ENCODE results near the gene HIF1AN. TPM values are rescaled to one million over a fixed set of nuclear protein-coding genes. Genes with fewer than 3 reads are reported as not detected.

Gene HIF1AN
- total RNA-seq, 4 donors from 2014 or later, result 17.7 to 25.7 (median 21.8) TPM

DNA sequence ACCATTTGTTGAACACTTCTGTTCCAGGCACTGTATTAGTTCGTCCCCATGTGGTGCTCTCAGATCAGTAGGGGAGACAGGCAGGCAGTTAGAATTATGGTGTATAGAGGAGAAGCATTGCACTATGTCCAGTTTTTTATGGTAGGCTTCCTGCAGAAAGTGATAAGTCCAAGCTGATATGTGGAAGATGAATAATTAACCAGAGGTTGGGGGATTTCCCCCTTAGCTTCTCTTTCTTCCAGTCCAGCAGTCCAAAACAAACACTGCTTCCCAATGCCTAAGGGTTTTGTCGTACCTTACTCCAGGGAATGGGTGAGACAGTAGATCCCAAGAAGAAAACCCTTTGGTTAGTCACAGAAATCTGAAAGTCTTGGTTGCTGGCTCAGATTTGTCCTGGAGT lies 19.2 kb downstream of the HIF1AN start:
- DNase-seq, result no peak
- Histone ChIP-seq H3K4me3 (no peak overlapping the region), H3K4me1 (no peaks in the 10 kb centered on the region), H3K27ac (no peak overlapping the region), H3K27me3 (no peaks in the 10 kb centered on the region), H3K9me3 (no peaks in the 10 kb centered on the region), H3K36me3 (peaks cover 0 to 10% (median 0%) of the 10 kb centered on the region in 3 donors)
- TF ChIP-seq POLR2A (IDR thresholded peaks at IDR 0.05) (no peak), CTCF (IDR thresholded peaks at IDR 0.05) (no peak)

DNA sequence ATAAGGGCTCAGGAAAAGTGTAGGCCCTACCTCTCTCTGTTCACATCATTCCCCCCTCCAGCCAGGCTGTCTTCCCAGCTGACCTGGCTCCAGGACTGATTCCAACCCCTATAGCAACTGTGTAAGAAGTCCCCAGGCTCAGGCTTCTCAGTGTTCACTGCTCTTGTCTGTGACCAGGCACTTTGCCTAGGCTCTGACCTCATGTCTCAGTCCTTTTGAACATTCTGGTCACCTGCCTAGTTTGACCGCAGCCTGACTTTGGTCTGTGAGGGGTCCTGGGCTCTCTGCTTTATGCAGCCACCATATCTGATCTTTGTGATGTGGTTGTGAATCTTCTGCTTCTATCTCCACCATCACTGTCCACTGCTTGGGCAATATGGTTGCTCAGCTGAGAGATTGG lies 24.5 kb downstream of the HIF1AN start:
- TF ChIP-seq POLR2A (IDR thresholded peaks at IDR 0.05) (no peak), CTCF (IDR thresholded peaks at IDR 0.05) (no peak)
- Histone ChIP-seq H3K27ac (no peak overlapping the region), H3K27me3 (peaks cover 0 to 8% of the 10 kb centered on the region in 2 donors), H3K9me3 (no peaks in the 10 kb centered on the region), H3K4me1 (peaks cover 0 to 9% (median 4%) of the 10 kb centered on the region in 4 donors), H3K4me3 (no peak overlapping the region), H3K36me3 (no peaks in the 10 kb centered on the region)
- no peak for DNase-seq

- Histone ChIP-seq H3K4me3 (no peak overlapping the region), H3K9me3 (no peaks in the 10 kb centered on the region), H3K4me1 (peaks cover 0 to 9% (median 4%) of the 10 kb centered on the region in 4 donors), H3K27me3 (peaks cover 0 to 8% of the 10 kb centered on the region in 2 donors), H3K36me3 (no peaks in the 10 kb centered on the region), H3K27ac (no peak overlapping the region)
- no peak for DNase-seq
- TF ChIP-seq CTCF (IDR thresholded peaks at IDR 0.05) (no peak), POLR2A (IDR thresholded peaks at IDR 0.05) (no peak)
Measured at GRCh38 chr10:100561005-100561404, 25.3 kb downstream of the HIF1AN start.

DNA sequence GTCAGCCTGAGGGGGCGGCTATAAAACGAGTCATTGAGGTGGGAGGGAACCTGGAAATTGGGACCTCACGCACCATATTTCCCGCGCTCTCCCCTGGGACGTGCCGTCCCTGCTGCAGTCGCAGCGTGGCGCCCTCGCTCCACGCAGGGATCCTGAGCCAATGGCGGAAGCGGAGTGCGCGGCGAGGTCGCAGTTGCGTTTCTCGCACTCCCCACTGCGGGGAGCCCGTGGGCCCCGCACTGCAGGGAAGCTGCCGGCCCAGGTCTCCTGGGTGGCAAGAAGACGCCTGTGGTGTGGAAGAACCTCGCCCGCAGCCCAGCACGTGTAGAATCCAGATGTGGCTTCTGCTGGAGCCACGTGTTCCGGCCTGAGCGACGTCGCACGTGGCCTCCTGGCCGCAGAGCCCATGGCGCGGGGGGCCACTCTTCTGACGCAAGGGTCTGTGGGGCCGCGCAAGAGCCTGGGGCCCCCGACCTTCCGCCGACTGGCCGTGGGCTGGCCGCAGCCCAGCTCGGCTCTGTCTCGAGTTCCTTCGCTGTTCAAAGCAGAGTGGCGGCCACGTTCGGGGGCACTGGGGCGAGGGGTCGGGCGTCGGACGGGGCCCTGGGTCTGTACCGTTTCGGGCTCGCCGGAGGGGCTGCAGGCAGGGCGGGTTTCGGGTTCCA lies 26.4 kb downstream of the HIF1AN start:
- TF ChIP-seq POLR2A (IDR thresholded peaks at IDR 0.05) (no peak), CTCF (IDR thresholded peaks at IDR 0.05) (peak; percentile 11 to 97 (median 82))
- H3K4me3 ChIP-seq, result peak overlapping the region in 1 of 4 donors; percentile 31
- peaks cover 0 to 8% of the 10 kb centered on the region in 2 donors for H3K27me3 ChIP-seq
- H3K9me3 ChIP-seq, result no peaks in the 10 kb centered on the region
- no peaks in the 10 kb centered on the region for H3K36me3 ChIP-seq
- H3K27ac ChIP-seq, result no peak overlapping the region
- peaks cover 0 to 9% (median 4%) of the 10 kb centered on the region in 4 donors for H3K4me1 ChIP-seq
- DNase-seq, result peak; percentile 37 to 87 (median 78)

GRCh38 chr10:100565206-100565985 lies 29.7 kb downstream of the HIF1AN start:
- no peaks in the 10 kb centered on the region for H3K36me3 ChIP-seq
- H3K4me1 ChIP-seq, result peaks cover 0 to 9% (median 4%) of the 10 kb centered on the region in 4 donors
- peak in 1 of 3 donors; percentile 34 for DNase-seq
- no peak overlapping the region for H3K4me3 ChIP-seq
- no peaks in the 10 kb centered on the region for H3K9me3 ChIP-seq
- H3K27me3 ChIP-seq, result peaks cover 0 to 8% of the 10 kb centered on the region in 2 donors
- TF ChIP-seq POLR2A (IDR thresholded peaks at IDR 0.05) (no peak), CTCF (IDR thresholded peaks at IDR 0.05) (no peak)
- no peak overlapping the region for H3K27ac ChIP-seq

Measured in Peyer's patch (tissue), 4 donors.